Daoy (cell line): ENCODE data around the gene ORC5. TPM values are rescaled to one million over a fixed set of nuclear protein-coding genes. Genes with fewer than 3 reads are reported as not detected.

Source experiments
- DNase-seq: peaks from one replicate; pipeline ENCODE4 v3.0.0-alpha.2; 2015; ENCODE audit warnings: low read depth
- total RNA-seq: library from RNA; depleted of rRNA; stranded (reverse); fragments of >200 nt; shearing (Covaris generic); gene quantifications from 2 replicates; pipeline ENCODE4 v1.2.3, GENCODE V29; 2014; rRNA removed

The ORC5 gene
- total RNA-seq, 1 experiment from 2014 or later = 94.9 TPM

DNA sequence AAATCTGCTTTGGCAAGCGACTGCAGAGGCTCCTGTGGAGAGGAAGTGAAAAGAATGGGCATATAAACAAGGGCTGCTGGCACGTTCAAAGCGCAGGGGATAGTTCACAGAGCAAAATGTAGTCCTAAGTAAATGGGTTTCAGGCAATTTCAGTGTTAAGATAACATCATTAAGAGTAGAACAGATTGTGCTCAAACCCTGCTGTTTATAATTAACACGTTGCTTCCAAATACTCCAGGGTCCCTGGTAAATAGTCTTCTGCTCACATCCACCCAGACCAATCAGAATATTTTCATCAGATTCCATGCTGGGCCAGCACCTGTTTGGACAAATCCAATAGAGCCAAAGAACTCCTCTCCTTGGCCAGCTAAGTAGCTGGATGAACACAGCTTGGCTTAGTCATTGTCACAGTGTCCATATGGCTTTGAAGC lies 81.4 kb downstream of the ORC5 start:
- no peak for DNase-seq

DNA sequence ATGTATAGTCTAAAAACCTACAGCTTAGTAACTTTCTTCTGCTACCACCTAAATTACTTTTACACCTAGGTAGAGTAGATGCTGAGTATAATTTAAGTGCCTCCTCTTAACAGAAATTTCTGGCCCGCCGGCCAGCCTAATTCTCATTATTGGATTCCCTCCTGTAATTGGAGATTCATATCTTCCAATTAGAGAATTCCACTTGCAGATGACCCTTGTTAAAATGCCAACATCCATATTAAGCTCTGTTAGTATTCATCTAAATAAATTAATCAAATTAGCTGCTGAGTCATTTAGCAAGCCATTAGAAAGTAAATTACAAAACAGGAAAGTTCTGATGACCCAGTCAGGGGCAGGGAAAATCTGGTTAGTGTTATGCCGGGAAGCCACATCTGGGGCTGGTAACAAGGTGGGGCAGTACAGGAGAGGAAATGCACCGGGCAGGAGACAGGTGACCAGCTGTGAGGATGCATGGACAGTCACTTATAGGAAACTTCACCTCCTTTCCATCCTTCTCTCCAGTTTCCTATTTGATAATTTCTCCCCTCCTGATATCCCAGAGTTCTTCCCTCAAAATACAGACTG lies 82.8 kb downstream of the ORC5 start:
- DNase-seq = no peak

DNA sequence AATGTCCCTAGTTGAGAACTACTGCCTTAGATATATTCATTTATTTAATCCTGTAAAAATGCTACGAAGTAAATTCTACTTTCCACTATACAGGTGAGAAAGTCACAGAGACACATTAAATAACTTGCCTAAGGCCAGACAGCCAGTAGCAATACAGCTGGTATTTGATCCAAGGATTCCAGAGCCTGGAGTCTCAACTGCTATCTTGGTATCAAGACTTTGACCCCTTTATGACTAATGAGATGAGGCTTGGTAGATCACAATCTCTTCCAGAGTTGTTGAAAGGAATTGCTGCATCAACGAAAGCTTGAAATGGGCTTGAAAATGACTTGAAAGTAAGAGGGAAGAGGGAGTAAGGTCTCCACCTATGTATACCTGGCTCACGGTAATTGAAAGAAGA lies 83.3 kb downstream of the ORC5 start:
- no peak for DNase-seq

DNA sequence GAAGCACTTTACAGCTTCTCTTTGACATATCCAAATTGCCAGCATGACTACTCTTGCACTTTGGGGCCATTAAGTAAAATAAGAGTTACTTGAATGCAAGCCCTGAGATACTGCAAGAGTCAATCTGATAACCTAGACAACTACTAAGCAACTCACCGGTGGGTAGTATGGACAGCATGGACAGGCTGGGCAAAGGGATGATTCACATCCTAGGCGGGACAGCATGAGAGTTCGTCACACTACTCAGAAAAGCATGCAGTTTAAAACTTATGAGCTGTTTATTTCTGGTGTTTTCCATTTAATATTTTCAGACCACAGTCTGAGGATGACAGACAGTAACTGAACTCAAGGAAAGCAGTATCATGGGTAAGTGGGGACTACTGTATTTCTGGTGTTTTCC lies 84.0 kb downstream of the ORC5 start:
- peak; percentile 27 for DNase-seq

DNA sequence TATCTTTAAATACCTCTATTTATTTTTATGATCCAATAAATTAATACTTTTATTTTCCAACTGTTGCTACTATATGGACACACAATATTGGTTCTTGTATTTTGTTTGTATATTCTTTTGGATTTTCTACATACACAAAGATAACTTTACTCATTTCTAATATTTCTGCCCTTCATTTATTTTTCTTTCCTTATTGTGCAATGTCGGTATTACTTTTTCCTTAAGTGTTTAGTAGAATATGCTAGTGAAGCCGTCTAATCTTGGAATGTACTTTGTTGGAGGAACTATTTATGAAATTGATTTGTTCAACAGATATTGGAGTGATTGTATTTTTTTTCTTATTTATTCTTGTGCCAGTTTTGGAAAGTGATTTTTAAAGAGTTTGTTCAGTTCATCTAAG lies 94.0 kb downstream of the ORC5 start:
- DNase-seq = no peak

DNA sequence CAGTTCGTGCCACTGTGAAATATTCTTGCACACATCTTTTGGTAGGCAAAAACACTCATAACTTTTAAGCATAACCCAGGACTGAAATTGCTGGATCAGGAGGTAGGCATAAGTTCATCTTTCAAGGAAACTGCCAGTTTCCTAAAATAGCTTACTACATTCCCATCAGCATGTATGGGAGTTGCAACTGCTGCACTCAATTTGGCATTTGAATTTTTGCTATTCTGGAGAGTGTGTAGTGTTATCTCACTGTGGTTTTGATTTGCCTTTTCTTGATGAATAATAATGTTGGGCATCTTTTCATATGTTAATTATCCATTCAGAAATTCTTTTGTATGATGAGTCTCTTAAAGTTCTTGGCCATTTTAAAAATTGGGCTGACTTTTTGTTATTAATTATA lies 95.2 kb downstream of the ORC5 start:
- DNase-seq = no peak

DNA sequence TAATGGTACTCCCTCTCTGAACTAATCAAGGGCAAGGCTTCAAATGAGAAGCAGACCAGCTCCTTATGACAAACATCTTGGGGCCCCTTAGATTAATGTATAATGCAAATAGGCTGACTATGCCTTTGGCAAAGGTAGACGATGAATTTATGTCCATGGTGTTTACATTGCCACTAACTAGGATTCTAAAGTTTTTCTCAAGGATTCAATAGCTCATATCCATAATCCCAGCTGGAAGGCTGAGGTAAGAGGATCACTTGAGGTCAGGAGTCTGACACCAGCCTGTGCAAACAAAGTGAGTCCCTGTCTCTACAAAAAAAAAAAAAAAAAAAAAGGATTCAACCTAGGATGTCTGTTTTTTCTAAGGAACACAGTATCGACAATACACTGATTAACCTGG lies 96.5 kb downstream of the ORC5 start:
- DNase-seq = no peak

DNA sequence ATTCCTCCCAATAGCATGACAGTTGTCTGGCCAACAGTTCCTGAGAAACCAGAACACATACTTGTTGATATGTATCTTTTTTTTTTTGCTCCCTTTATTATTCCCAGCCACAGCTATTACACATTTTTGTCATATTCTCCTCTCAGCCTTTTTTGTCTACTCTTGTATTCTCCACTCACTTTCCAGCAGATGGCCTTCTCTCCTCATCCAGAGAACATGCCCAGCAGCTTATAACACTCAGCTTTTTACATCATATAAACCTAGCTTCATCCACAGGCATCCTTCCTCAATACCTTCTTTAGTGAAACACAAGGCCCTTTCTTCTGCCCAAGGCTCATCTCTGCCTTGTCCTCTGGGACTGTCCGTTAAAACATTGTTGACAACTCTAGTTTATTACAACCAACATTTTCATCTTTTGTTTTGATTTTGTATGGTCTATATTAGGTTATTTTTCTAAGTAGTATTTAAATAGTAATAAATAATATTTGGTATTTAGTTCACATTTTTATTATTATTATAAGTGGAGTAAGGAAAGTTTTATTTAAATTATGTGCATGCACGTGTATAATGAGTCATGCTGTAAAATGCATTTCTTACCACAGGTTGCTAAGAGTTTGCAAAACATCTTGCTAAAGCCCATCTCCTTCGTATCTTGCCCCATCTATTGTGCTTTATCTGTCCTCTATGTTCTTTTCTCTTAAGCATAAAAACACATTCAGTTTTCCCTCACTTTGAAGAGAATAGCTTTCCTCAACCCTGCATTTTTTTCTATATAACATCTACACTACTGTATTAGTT lies 101.5 kb downstream of the ORC5 start:
- DNase-seq = peak; percentile 18

DNA sequence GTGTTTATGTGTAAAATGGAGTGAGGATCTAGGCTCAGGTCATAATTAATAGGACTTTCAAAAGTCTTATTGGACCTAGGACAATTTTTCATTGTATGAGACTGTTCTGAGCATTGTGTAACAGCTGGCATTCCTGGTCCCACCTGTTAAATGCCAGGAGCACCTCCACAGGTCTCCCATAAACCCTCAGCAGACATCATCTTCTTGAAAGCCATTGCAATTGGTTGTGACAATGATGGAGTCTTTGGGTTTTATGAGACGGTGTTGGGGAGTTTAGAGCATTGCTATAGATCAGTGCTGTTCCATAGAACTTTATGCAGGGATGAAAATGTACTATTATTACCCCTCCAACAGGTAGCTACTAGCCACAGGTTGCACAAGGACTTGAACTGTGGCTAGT lies 108.9 kb downstream of the ORC5 start:
- no peak for DNase-seq

DNA sequence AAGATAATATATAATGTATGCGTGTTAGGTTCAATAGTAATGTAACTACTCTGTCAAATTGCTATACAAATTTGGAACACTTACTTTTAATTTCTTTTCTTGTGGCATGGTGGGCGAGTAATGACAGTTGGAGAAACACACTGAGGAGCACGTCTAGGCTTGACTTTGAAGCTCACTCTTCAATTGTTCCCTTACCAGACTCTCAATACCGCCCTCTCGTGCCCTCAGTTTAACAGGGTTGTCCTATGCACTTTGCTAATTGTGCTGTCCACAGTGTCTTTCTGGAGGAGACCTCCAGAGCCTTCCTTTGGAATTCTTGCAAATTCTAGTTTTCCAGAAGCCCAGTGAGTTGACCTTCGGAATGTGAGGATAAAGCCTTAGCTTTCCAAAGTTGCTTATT lies 111.1 kb downstream of the ORC5 start:
- DNase-seq = peak; percentile 61

DNA sequence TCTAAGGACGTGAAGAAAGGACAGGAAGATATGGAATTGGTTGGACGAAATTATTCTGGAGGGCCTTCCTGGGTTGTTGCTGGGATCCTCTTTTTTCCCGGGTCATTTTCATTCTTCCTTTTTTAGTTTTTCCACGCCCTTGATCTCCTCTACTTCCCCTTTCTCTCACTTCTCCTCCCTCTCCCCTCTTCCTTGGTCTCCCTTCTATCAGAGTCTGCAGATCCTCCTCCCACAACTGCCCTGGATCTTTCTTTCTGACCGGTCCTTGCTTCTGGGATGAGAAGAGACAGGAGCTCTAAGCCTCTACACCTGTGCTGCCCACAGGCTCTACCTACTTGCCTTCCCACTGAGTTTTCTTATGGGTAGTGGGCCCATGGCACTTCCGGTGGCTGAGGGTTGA lies 114.7 kb downstream of the ORC5 start:
- no peak for DNase-seq

DNA sequence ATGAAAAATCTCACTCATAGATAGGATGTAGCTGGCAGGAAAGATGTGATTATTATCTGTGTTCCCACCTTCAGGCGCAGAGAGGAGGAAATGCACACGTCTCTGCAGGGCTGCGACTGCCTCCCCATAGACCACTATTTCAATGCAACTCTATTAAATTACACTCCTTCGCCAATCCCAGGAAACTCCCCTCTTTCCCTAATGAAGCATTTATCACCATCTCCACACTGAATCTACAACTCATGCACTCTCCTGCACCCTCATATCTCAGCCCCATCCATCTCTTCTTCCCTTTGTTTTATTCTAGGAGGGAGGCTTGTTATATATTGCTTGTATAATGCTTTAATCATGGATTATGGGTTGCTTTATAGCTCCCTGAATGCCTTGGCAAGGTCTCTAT lies 116.6 kb downstream of the ORC5 start:
- DNase-seq = no peak

DNA sequence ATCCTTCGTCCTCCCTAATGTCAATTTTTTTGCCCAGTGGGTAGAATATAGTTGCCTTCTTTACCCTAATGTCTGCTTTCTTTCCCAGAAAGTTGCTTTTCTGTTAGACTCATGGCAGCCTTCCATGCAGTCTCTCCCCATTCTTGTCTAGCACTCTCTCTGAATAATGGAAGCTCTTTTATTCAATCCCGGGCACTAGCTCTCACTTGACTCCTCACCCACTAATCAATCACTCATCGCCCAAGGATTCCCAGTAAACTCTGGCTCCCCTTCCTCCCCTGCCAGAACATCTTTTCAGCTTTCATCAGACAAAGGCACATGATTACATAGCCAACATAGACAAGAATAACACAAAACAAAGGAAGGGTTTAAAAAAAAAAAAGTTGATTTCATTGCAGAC lies 118.2 kb downstream of the ORC5 start:
- DNase-seq = no peak

DNA sequence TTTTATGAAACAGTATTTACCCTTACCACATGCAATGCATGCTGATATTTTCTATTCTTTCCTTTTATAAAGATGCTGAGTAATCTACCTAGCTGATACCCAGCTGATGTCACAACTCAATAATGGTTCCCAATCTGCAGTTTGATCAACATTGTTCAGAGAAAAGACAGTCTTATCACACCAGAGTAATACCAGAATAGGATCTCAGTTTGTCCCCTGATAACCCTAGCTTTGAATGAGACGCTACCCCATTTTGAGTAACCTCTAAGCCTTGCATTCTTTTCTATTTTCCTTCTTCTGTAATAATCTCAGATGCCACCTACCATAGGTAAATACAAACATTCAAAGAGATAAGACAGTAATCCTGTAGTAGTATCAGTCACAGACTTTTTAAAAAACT lies 118.8 kb downstream of the ORC5 start:
- DNase-seq = no peak

Other genes starting within 250 kb of the ORC5 start
- gene RELN, start 218.4 kb downstream of the ORC5 start, total RNA-seq = 1.7 and 2.4 TPM in 2 replicates
- gene LHFPL3, start 120.6 kb upstream of the ORC5 start, total RNA-seq = 0.06 TPM in 1 of 2 replicates, not detected in the other